22Rv1 (cell line): Measurements from ENCODE around the gene RAD54L.

ENCODE experiments used
- H3K27ac ChIP-seq: fragments of 450-650 bp; 2 replicates; pipeline ENCODE4 v1.5.1; 2017
- ZFX ChIP-seq: fragments of 450-650 bp; IDR thresholded peaks from 2 replicates; pipeline ENCODE4 v1.6.1; 2017; ENCODE audit warnings: antibody characterized with exemption, borderline replicate concordance
- TF ChIP-seq, protein P1 (sequence below): fragments of 450-650 bp; IDR thresholded peaks from 2 replicates; pipeline ENCODE4 v1.5.1; 2017; ENCODE audit warnings: mild to moderate bottlenecking

RAD54L gene

DNA sequence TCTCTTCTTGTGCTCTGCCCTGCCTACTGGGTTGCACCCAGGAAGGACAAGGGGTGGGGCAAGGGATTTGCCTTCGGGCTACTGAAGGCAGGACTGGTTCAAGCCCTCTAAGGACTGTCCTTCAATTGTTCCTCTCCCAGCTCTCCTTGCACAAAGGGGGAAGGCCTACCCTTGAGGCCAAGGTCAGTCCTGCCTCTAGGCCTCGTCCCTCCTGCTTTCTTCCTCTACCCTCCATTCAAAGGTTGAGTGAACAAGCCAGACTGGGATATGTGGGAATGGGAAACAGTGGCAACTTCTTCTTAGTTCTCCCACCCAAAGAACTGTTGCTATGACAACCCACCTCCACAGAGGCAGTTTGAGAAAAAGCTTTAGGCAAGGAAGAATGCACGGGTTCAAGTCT, 41.8 kb upstream of the RAD54L start:
- TF ChIP-seq ZFX = no peak
- TF ChIP-seq, protein P1, sequence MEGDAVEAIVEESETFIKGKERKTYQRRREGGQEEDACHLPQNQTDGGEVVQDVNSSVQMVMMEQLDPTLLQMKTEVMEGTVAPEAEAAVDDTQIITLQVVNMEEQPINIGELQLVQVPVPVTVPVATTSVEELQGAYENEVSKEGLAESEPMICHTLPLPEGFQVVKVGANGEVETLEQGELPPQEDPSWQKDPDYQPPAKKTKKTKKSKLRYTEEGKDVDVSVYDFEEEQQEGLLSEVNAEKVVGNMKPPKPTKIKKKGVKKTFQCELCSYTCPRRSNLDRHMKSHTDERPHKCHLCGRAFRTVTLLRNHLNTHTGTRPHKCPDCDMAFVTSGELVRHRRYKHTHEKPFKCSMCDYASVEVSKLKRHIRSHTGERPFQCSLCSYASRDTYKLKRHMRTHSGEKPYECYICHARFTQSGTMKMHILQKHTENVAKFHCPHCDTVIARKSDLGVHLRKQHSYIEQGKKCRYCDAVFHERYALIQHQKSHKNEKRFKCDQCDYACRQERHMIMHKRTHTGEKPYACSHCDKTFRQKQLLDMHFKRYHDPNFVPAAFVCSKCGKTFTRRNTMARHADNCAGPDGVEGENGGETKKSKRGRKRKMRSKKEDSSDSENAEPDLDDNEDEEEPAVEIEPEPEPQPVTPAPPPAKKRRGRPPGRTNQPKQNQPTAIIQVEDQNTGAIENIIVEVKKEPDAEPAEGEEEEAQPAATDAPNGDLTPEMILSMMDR = no peak
- peak overlapping the region; percentile 37; the same call in 1 of the 2 replicates for H3K27ac ChIP-seq

GRCh38 chr1:46206399-46206798, 41.2 kb upstream of the RAD54L start:
- TF ChIP-seq ZFX = no peak
- TF ChIP-seq, protein P1 = no peak
- H3K27ac ChIP-seq = peak overlapping the region; percentile 37; the same call in 1 of the 2 replicates

DNA sequence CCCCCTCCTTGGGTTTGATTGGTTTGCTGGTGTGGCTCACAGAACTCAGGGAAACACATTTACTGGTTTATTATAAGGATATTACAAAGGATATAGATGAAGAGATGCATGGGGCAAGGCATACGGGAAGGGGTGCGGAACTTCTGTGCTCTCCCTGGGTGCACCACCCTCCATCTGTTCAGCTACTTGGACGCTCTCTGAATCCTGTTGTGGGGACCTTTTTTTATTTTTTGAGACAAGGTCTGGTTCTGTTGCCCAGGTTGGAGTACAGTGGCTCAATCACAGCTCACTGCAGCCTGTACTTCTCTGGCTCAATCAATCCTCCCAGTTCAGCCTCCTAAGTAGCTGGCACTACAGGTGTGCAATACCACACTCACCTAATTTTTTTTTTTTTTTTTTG, 37.0 kb upstream of the RAD54L start:
- no peak for TF ChIP-seq ZFX
- TF ChIP-seq, protein P1 = no peak

DNA sequence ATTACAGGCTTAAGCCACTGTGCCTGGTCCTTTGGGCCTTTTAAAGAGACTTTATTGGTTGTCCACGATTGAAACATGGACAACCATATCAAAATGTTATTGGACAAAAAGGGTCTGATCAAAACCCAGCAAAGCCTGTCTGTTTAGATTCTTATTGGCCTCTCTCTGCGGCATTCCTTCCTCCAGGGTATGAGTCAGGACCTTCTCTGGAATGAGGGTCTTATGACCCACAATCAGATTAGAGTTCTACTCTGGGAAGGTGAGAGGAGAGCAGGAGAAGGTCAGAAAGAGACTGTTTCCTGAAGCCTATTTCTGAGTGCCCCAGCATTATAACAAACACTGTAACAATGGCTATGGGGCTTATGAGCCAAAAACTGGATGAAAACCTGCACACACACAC, 36.5 kb upstream of the RAD54L start:
- no peak overlapping the region for H3K27ac ChIP-seq

More for the DNA sequence above, 37.0 kb upstream of the RAD54L start:
- H3K27ac ChIP-seq = no peak overlapping the region

DNA sequence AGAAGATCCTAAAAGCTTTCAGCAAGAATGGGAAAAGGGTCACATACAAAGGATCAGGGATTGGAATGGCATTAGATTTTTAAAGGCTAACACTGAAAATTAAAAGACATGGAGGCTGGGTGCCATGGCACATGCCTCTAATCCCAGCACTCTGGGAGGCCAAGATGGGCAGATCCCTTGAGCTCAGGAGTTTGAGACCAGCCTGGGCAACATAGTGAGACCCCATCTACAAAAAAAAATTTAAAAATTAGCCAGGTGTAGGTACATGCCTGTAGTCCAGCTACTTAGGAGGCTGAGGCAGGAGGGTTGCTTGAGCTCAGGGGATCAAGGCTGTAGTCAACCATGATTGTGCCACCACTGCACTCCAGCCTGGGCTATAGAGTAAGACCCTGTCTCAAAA, 32.1 kb upstream of the RAD54L start:
- TF ChIP-seq, protein P1 = no peak
- TF ChIP-seq ZFX = no peak
- no peak overlapping the region for H3K27ac ChIP-seq

More for the DNA sequence above, 36.5 kb upstream of the RAD54L start:
- TF ChIP-seq ZFX = no peak
- TF ChIP-seq, protein P1 = no peak

DNA sequence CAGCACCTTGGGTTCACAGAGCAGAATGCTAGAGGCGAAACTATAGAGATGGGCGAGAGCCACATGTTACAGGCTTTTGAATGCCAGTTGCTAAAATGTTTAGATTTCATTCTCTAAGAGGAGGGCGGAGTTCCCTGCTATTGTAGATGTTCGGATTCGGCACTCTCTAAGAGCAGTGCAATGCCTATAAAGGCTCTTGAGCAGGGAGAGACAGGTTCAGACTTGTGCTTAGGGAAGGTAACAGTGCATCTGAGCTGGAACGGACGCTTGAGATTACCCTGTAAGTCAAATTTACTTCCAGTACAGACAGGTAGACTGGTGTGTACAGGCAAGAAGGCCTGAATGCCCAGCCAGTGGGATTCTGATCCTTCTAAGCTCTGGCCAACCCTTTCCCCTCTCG, 29.1 kb upstream of the RAD54L start:
- TF ChIP-seq, protein P1 = no peak
- TF ChIP-seq ZFX = no peak
- no peak overlapping the region for H3K27ac ChIP-seq

GRCh38 chr1:46219551-46220520, 27.7 kb upstream of the RAD54L start:
- no peak overlapping the region for H3K27ac ChIP-seq
- TF ChIP-seq ZFX = no peak
- TF ChIP-seq, protein P1 = no peak
